GM10847 (cell line): ENCODE measurements around the gene ARCN1.

Experiments used
- POLR2A ChIP-seq: IDR thresholded peaks from 2 replicates; pipeline ENCODE4 v1.6.1; 2011; ENCODE audit not compliant: insufficient read length; ENCODE audit errors: extremely low read depth

ARCN1 gene

GRCh38 chr11:118635642-118636041 is 63.4 kb downstream of the ARCN1 start:
- TF ChIP-seq POLR2A, result no peak

- TF ChIP-seq POLR2A, result no peak
These were observed 64.5 kb downstream of the ARCN1 start for GRCh38 chr11:118636569-118637290.

- no peak for TF ChIP-seq POLR2A
These were observed 66.5 kb downstream of the ARCN1 start for GRCh38 chr11:118638726-118639125.

GRCh38 chr11:118639899-118640298 is 67.7 kb downstream of the ARCN1 start:
- no peak for TF ChIP-seq POLR2A

- no peak for TF ChIP-seq POLR2A
These were observed 68.3 kb downstream of the ARCN1 start for GRCh38 chr11:118640332-118641154.

- no peak for TF ChIP-seq POLR2A
These were observed 69.3 kb downstream of the ARCN1 start for GRCh38 chr11:118641397-118642019.

GRCh38 chr11:118643142-118643994 is 71.2 kb downstream of the ARCN1 start:
- TF ChIP-seq POLR2A, result no peak

- no peak for TF ChIP-seq POLR2A
These were observed 71.8 kb downstream of the ARCN1 start for GRCh38 chr11:118643995-118644345.

GRCh38 chr11:118644496-118644895 is 72.3 kb downstream of the ARCN1 start:
- no peak for TF ChIP-seq POLR2A

- no peak for TF ChIP-seq POLR2A
These were observed 73.0 kb downstream of the ARCN1 start for GRCh38 chr11:118645066-118645715.

GRCh38 chr11:118646393-118646792 is 74.2 kb downstream of the ARCN1 start:
- no peak for TF ChIP-seq POLR2A

- TF ChIP-seq POLR2A, result no peak
These were observed 76.1 kb downstream of the ARCN1 start for GRCh38 chr11:118648291-118648690.

- no peak for TF ChIP-seq POLR2A
These were observed 77.7 kb downstream of the ARCN1 start for GRCh38 chr11:118649941-118650340.

GRCh38 chr11:118650366-118650765 is 78.2 kb downstream of the ARCN1 start:
- TF ChIP-seq POLR2A, result no peak

GRCh38 chr11:118651820-118652219 is 79.6 kb downstream of the ARCN1 start:
- TF ChIP-seq POLR2A, result no peak
